SW 1271 (cell line): ENCODE measurements around the gene PCSK5.
"Not testable (repeated sequence)": the region's sequence is repeated elsewhere in the genome, so short reads cannot be mapped to it uniquely, and the experiment has no call there.

Experiments
- DNase-seq, 2 experiments: peaks; one replicate each; lab custom pipeline; 2025; lab: John Stamatoyannopoulos, UW

The PCSK5 gene

DNA sequence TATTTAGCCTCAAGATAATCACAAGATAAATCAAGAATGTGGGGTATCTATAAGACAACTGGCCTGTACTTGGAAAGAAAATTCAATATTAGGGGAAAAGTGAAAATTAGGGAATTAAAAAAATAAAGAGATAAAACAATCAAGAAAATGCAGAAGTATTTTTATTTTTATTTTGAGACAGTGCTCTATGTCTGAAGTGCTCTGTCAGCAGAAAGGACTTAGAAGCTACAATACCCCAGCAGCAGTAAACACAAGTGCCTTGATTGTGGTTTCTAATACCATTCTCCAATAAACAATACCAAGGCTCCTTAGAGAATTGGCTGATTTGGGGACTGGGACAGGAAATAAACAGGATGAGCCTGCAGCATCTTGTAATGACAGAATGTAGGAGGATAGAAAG, 358.8 kb downstream of the PCSK5 start:
- DNase-seq: no peak

GRCh38 chr9:76255781-76256455, 365.4 kb downstream of the PCSK5 start:
- no peak for DNase-seq

DNA sequence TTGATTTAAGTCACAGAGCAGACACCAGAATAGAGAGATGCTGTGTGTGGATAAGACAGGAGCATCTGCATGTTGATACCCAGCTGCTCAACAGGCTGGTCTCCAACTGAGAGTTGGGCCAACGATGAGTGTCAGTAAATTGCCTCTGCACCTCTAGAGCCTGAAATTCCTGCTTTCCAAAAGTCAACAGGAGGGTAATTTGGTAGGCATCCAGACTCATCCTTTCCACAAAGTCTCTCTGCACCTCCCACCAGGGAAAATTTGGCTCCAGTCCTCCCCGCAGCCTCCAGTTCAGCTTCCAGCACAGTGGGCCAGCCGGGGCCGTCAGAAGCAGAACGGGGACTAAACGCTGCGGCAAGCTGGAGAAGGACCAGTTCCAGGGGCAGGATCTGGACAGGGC, 366.8 kb downstream of the PCSK5 start:
- DNase-seq: no peak

DNA sequence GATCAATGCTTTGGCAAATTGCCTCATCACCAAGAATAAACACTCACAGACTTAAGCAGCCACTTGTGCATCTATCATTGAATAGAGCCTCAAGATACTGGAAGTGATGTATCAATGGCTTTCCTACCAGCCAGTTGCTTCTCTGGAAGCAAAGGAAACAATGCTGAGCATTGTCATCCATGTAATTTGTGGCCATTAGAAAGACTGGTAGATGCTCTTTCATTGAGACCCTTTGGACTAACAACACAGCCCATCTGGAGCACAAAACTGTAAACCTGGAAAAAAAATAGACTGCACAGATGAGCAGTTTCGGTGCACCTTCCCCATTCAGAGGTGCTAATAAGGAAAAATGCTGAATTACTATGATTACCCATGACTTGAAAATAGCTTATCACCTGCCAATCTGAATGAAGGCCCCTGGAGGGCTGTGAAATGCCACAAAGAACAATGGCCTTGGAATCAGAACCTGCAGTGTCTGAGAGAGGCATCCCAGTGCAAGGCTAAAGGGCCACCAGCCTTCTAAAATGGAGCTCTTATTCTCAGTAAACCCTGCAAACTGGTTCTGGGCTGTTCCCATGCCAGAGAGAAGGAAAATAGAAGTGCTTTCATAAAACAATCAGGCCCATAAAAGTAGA, 376.3 kb downstream of the PCSK5 start:
- DNase-seq: no peak

DNA sequence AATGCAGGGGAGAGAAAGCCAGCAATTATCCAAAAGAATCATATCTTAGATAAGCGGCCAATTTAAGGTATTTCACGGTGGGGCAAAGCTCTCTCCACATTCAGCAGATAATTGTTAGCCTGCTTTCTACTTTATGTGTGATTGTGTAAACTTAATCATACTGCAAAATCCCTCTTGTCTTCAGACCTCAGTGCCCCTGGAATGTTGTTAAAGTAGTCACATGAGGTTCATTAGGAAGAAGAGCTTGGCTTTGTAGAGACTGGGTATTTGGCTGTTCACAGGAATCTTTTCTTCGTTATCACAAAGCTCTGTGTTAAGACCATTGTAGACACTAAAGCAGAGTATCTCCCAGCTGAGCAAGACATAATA, 376.8 kb downstream of the PCSK5 start:
- no peak for DNase-seq

- DNase-seq: no peak
Measured at GRCh38 chr9:76269789-76270188, 379.3 kb downstream of the PCSK5 start.

DNA sequence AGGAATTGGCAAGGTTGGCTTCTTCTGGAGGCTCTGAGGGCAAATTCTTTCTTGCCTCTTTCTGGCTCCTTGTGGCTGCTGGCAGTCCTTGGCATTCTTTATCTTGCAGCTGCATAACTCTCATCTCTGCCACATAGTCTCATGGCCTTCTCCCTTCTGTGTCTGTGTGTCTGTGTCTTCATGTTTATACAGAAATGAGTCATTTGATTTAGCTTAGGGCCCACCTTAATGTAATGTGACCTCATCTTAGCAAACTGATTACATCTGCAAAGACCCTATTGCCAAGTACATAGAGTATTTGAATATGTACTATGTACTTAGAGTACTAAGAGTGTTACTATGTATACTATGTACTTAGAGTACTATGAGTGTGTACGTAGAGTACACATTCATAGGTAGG, 381.3 kb downstream of the PCSK5 start:
- no peak for DNase-seq

DNA sequence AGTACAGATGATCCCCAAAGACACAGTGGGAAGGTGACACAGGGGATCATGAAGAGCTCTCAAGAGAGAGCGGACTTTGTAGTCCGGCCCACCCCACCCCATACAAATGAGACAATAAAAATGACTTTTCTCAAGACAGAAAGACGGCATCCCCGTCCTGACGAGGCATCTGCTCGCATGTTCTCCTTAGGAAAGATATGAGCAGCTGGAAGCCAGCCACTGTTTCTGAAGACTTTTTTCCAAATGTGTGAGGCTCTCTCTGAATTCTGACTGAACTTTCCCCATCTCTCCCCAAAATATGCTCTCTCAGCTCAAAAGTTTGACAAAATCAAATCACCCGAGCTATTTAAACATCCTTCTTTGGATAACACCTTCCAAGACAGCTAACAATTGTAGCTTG, 398.6 kb downstream of the PCSK5 start:
- no peak for DNase-seq

GRCh38 chr9:76289703-76290102, 399.2 kb downstream of the PCSK5 start:
- DNase-seq: no peak

- DNase-seq: no peak
Measured at GRCh38 chr9:76290555-76290954, 400.1 kb downstream of the PCSK5 start.

GRCh38 chr9:76292246-76292645, 401.8 kb downstream of the PCSK5 start:
- DNase-seq: no peak

GRCh38 chr9:76292658-76293057, 402.2 kb downstream of the PCSK5 start:
- DNase-seq: no peak

GRCh38 chr9:76294301-76294700, 403.8 kb downstream of the PCSK5 start:
- no peak for DNase-seq

GRCh38 chr9:76296561-76297310, 406.3 kb downstream of the PCSK5 start:
- no peak for DNase-seq

DNA sequence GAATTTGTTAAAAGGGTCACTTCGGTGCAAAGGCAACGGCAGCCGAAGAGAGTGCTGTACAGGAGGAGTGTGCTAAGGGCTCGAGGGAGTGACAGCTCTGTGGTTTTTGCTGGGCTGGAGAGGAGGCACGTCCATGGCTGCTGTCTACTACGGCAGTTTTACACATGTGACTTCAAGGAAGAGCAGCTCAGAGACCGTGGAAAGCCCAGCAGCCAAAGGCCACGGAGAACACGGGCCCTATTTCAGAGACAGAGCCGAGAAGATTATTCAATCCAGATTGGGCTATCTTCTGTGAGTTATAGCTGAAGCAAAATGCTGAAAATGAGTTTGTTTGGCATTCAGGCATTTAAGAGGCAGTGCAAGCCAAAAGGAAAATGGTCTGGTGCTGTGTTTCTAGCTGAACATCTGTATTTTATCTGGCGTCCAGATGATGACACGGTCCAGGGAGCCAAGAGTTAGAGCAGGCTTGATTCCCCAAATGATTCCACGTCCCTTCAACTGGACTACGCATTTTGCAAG, 407.3 kb downstream of the PCSK5 start:
- DNase-seq: no peak

DNA sequence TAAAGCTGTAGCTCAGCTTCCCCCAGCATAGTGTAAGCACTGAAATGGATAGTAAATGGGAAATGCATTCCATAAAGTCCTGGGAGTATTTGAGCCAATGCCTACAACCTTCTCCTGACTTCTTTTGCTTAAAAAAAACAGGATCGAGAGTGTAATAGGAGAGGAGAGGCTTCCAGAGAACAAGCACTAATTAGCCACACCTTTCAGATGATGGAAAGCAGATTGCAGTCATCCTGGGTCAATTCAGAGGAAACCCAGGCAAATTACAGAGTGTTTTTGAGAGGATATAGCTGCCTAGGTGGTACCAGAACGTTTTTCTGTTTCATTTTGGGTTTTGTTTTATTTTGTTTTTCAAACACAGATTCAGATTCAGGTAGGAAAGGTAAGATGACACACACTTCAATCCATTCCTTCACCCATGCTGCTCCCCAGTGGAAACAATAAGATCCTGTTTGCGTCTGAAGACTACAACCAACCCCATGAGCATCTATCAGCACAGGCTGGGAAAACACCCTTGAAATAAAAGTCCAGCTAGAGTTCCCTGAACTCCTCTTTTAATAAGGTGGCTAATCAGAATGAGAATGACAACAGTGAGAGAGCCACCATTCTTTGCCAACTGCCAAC, 408.2 kb downstream of the PCSK5 start:
- DNase-seq: no peak

- DNase-seq: no peak
Measured at GRCh38 chr9:76302543-76302942, 412.1 kb downstream of the PCSK5 start.

GRCh38 chr9:76302947-76303550, 412.6 kb downstream of the PCSK5 start:
- DNase-seq: peak in 1 of 2 experiments; percentile 66

- DNase-seq: not testable (repeated sequence)
Measured at GRCh38 chr9:76307047-76307446, 416.6 kb downstream of the PCSK5 start.

DNA sequence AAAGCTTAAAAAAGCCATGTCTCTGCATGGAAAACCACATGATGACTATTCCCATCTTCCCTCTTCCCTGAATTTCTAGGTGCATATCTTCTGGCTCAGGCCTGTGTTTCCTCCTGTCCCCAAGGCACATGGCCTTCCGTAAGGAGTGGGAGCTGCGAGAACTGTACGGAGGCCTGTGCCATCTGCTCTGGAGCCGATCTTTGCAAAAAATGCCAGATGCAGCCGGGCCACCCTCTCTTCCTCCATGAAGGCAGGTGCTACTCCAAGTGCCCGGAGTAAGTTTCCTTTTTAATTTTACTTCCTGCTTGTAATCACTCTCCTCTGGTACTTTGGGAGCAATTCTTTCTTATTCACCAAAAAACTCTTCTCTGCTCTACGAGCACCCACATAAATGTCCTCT, 420.1 kb downstream of the PCSK5 start:
- DNase-seq: no peak

- DNase-seq: no peak
Measured at GRCh38 chr9:76310991-76311390, 420.5 kb downstream of the PCSK5 start.

DNA sequence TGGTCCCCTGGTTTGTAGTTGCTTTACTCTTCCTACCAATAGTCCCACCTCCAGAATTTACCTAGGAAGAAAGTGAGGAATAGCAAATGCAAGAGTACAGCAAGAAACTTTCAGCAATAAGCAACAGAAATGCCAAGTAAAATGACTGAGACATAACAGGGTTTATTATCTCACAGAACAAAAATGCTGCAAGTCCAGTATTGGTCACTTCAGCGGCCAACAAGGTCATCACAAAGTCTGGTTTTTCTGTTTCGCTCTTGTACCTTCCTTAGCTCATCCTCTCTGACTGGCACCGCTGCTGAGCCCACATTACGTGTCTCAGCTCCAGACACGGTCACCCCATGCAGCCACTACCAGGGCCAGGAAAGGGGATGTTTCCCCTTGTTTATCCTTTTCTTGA, 421.1 kb downstream of the PCSK5 start:
- no peak for DNase-seq
